HG03103 (cell line): ENCODE results near the gene RAPGEF4.
A peak's percentile ranks its signal among the peaks of the same experiment; 100 is the strongest.

Source experiments
- ATAC-seq: cut with Tn5 transposase; IDR thresholded peaks from one replicate; pipeline ENCODE4 v1.9.1; 2021; ENCODE audit warnings: low read depth; ENCODE audit not compliant: unreplicated experiment

The RAPGEF4 gene

DNA sequence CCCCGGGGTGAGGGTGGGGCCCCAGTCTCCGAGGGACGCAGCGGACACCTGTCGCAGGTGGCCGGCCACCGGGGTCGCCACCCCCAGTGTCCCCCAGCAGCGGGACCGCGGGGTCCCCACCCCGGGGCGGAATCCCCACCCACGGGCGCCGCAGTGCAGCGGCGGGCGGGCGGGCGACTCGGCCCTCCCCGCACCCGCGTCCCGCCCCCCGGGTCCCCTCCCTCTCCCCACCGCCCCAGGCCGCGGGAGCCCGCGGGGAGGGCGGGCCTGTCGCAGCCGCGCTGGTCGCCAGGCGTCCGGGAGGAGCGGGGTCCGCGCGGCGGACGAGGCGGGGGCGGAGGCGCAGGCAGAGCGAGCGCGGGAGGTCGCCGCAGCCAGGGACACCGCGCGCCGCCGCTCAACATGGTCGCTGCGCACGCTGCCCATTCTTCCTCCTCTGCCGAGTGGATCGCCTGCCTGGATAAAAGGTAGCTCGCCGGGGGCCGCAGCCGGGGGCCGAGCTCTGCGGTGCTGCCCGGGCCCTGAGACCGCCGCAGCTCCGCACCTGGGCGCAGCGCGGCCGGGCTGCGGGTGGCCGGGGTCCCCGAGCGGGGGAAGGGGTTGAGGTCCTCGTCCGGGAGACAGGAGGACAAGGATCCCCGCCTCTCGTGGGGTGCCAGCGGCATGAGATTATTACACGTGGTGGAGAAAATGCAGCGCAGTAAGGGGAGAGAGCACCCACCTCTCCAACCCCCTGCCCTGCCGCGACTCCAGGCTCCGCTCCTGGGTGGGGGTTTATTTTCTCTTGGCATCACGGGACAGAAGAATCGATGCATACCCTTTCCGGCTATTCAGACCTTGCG lies at the start of gene RAPGEF4:
Gene RAPGEF4 (plus strand): TSS at position 264 of the 842 bp plus-strand sequence. CDS start 139 bp downstream, at position 403.
- no peak for ATAC-seq

DNA sequence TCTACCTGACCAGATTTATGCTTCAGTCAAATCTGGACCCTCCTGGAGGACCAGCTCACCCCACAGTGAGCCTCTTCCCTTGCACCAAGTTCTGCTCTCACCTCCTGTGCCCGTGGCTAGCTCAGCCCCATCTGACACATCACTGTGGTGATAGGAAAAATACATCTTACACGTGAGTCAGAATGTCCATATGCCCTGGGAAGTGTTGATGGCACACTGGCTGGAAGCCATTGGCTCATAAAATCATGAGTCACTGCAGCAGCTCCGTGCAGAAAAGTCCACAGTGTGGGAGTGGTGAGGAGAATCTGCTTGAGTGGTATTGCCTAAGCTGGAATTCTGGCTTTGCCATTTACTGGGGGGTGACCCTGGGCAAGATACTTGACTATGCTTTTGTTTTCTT lies 42.6 kb upstream of the RAPGEF4 start:
- no peak for ATAC-seq

DNA sequence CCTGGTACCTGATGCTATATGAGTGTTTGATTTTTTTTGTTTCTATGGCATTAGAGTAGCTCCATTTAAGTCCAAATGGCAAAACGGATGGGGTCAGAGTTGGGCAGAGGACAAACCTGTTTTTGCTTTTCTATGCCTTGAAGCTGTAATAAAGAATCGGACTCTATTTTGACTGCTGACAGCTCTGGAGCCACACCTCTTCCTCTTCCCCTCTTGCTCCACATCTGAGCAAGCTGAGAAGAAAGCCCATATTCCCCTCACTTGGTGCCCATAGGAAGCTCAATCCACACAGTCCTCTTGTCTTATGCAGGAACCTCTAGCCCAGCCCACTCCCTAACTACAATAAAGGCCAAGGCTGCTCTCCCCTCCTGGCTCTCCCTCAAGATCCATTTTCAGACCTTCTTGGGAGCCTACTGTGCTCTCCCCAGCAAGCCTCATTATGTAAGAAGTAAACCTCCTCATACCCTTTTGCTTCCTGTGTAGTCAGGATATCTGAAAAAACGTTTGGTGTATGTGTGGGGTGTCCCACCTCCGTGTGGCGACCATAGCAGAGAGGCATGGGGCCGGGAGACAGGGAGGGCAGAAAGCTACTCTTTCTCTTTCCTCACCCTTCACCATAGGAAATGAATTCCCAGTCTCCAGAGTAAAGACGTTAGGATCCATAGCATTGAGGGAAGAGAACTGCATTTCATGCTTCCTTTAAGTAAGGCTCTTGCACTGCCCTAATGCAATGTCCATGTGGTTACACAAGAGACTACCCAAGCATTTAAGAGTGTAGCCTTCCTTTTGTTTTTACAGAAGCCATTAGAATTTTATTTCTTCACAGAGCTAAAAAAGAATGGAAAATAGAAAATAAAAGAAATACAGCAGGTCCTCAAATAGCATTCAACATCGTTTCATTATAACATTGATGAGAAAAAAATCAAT lies 41.9 kb upstream of the RAPGEF4 start:
- no peak for ATAC-seq

DNA sequence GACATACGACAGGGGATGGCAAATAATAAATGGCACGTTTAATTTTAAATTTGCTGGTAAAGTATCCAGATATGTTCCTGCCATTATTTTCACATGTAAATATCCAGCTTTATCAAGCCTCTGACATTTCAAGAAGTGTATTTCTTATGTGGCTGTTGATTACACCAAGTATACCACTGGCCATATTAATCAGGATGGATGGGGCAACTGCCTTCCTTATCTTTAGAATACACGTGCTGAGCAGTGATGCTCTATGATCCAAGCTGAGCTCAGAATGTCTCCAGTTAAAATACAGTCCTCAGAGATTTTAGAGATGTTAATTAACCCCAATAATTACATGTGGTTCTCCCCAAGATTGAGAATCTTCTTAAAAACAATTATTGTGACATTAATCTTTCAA lies 38.3 kb upstream of the RAPGEF4 start:
- no peak for ATAC-seq

DNA sequence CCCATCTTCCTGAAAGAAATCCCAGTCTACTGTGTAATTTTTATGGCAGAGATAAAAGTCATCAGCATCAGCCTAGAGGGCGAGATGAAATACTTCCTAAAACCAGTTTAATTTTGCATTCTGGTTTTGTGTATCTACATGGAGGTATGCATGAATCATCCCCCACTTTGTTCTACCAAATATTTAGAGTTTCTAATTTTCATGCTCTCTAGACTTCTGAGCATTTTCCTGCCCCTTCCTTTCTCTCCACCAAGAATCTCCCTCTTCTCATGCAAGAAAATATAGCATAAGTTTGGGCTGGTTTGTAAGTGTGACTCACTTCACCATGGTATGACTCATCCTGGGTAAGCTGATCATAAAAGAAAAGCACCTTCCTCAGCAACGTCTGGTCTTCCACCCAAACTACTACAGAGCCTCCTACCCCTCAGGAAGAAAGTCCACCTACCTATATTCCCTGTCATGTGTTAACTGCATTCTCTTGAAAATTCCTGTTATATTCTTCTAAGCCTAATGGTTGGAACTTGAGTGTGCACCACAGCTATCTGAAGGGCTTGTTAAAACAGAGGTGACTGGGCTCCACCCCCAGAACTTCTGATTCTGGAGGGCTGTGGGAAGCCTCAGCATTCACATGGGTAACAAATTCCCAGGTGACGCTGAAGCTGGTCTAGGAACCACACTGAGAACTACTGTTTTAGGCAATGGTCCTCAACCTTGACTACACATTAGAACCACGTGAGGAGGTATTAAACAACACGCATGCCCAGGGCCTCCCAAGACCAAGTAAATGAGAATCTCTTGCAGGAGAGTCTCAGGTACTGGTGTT lies 37.4 kb upstream of the RAPGEF4 start:
- peak; percentile 67 for ATAC-seq

DNA sequence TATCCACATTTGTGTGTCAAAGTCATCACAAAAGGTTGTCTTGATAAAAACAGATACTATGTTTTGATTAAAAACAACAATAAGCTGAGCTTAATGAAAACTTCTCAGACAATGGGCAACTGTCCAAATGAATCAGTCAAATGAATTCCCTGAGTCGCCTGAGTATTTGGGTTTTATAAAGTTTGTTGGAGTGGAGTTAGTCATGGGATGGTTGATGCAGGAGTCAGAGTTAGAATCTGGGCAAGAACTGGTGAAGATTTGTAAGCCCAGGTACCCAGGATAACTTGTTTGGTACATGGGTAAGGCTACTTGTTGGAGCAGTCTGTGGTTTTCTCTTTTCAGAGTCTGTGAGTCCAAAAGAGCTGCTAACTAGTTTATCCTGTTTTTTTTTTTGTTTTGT lies 34.4 kb upstream of the RAPGEF4 start:
- ATAC-seq, result no peak

DNA sequence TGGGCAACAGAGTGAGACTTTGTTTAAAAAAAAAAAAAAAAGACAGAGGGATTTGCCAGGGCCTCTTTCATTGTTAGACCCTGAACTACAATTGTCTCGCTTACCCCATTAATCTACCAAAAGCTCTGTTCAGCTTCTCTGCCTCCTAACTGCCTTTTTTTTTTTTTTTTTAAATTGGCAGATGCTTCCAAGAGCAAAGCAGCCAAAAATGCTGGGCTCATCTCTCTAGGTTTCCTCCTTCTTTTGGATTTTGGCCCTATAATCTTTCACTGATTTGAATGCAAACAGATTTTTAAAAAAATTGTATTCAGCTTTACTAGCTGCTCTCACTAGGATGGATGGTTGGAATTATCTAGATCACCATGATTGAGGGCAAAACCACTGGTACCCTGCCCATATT lies 33.2 kb upstream of the RAPGEF4 start:
- ATAC-seq, result no peak

DNA sequence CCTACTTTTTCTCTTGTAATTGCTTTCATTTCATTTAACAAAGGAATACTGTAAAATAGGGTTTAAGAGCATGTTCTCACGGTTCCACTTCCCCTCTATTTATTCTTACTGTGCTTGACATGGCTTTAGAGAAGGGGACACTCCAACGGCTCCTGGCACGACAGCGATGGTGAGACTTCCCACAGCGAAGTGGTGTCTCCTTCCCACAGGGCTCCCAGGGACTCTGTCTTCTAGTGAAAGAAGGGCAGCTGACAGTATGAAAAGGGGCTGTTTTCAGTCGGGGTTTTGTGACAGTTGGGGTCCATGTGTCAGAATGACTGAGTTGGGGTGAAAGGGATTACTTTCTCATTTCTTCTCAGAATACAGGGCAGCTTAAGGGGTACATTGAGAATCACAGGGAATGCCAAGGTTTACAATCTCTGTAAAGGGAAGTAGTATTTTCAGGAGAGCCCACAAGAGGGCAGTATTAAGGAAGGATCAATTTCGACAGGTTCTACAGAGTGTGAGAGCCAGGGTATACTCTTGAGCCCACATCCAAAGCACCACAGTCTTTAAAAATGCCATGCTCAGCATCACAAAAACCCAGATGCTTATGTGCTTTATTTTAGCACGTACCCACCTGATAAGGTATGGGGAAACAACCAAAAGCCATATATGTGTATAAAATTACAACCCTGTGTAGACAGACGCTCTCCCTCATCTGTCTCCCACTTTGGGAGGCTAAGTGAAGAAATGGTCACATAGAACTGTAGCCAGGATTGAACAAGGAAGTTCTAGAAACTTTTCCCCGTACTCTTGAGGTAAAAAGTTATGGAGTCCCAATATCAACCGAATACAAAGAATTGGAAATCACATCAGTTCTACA lies 31.3 kb upstream of the RAPGEF4 start:
- ATAC-seq, result no peak

DNA sequence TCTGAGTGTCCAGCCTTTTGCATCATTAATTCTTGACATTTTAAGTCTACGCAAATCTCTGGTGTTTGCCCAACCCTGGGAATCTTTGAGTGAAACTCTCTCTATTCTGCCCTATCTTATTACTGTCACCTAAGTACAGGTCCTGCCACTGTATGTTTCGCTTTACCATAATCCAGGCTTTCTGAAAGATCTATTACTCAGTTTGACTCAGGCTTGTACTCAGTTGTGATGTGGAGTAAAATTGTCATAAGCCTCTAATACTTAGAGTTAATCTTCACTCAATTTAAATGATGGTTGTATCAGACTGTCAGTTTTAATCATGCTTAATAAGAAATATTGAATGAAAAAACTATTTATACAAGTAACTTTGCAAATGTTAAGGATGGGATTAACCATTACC lies 30.3 kb upstream of the RAPGEF4 start:
- ATAC-seq, result no peak

DNA sequence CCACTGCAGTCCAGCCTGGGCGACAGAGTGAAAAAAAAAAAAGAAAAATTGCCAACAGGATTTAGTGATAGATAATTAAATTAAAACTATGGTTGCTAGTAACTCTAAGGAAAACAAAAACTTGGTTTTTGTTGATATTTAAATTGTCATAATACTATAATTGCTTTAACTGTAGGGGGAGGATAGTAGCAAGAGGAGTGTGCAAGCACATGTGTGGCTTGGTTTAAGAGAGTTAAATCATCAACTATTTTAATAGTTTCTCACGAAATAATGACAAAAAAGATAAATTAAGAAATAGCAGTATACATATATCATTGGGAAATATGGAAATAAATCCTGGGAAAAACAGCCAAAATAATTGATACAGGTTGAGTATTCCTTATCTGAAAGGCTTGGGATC lies 27.4 kb upstream of the RAPGEF4 start:
- no peak for ATAC-seq

DNA sequence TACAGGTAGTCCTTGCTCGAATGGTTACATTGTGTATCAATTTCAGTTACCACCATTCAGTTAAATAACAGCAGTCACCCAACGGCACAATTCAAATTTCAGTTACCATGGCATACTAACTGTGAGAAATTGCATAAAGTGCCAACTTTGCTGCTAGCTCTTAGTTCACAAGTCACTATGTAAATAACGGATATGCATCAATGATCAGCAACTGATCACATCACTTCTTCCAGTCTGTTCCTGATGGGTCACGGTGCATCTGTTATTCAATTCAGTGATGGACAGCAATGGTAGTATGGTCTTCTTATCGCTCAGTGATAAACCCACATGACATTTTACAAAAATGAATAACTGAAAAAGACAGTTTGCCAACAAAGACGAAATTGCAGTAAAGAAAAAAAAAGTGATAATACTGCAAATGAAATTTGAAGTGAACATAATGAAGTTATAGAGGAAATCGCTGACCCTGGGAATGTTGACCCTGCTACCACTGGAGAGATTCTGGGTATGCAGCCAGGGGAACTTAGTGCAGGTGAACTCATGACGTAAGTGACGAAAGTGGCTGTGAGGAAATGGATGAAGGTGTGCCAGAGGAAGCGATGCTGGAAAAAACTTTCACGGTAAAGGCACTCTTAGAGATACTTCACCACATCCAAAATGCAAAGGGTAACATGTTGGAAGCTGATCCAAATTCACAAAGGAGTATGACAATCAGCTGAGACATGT lies 25.9 kb upstream of the RAPGEF4 start:
- no peak for ATAC-seq

DNA sequence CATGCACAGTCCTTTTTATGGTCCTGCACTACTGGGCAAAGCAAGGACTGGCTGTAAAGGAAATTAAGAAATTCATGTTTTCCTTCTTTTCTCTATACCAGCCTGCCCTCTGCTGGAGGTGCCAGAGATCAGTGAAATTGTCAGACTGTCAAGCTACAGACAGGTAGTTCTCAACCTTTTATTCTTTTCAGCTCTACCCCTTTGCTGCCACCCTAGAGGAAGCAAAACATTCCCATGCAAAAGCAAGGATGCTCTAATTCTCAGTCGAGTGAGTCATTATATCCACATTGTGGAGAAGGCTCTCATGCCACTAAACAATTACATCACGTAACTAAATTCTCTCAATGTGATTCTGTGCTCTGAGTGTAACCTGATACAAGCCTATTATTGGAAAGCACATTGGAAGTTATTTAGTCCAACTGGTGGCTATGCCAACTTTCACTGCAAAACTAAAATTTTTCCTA lies 25.0 kb upstream of the RAPGEF4 start:
- ATAC-seq, result no peak

DNA sequence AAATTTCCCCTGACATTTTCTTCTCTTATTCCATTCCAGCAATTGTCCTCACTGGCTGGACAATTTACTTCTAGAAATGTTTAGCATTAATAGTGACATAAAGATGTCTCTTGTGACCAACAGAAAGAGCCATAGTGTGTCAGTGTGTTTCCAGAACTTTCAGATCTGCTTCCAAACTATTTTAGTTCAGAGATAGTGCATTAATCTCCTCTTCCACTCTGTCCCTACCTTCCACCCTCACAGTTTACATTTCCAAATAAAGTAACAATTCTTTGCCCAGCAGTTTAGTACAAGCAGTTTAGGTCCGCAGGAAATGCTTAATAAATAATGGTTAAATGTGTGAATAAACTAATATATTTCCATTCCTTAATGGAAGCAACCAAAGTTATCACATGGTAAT lies 24.5 kb upstream of the RAPGEF4 start:
- no peak for ATAC-seq

DNA sequence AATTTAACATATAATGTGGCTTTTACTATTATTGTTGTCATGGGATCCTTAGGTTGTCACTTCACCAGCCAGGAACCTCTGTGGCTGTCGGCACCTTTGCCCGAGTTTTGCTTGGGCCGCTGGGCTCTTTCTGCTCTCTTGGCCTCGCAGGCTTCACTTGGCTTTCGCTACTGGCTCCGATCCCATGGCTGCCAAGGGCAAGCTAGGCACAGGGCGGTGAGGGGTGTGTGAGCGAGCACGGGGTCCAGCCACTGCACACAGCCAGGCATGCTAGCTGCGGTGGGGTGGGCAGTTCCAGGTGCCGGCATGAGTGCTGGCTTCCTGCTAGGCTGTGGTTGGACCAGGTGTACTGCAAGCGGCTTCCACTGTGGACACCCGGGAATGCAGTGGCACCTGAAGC lies 23.4 kb upstream of the RAPGEF4 start:
- ATAC-seq, result no peak

DNA sequence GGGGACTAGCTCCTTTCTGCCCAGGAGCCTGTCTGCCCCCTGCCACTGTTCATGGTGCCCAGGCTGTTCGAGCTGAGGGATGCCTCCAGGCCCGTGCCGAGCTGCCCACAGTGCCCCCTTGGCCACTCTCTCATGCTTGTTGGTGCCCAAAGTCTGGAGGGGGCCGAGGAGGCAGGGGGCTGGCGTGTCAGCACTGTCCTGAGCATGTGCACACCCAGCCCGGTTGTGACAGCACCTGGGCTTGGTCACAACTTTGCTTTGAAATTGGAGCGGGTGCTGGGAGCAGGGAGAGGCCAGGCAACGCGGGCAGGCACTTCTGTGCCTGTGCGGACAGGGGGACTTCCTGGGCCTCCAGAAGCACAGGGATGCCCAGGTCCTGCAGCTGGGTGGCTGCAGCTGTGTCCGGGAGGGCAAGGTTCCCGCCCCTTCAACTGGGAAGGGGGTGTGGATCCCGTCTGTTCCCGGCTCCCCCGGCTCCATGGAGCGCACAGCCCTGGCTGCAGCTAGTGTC lies 22.2 kb upstream of the RAPGEF4 start:
- ATAC-seq, result no peak

DNA sequence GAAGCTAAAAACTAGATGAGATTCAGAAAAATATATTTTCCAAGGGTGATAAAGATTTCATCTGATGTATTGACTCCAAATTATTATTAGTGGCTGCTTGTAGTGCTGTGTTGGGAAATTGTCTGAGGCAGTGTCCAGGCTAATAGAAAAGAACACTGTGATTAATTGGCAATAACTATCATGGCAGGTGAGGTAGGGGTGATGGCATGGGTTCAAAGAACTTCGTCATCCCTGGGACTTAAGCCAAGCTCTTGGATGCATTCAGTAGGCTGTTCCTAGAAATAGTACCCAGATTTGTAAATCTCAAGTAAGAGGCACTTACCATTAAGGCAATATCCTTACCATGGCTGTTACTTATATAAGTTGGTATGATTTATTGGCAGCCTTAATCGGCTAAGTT lies 13.2 kb upstream of the RAPGEF4 start:
- no peak for ATAC-seq

DNA sequence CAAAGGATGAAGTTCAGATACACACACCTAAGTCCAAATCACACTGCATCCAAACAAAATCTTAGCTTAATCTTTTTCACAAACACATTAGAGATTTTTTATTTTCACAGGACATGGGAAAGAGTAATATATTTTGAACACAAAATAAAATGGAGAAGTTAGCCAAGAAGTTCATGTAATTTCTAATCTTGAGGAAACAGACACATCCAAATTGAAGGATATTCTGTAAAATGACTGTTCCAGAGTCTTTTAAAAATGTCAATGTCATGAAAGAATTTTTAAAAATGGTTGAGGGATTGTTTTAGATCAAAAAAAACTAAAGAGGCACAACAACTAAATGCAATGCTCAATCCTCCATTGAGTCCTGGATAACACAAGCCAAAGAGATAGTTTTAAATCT lies 12.4 kb upstream of the RAPGEF4 start:
- ATAC-seq, result no peak

DNA sequence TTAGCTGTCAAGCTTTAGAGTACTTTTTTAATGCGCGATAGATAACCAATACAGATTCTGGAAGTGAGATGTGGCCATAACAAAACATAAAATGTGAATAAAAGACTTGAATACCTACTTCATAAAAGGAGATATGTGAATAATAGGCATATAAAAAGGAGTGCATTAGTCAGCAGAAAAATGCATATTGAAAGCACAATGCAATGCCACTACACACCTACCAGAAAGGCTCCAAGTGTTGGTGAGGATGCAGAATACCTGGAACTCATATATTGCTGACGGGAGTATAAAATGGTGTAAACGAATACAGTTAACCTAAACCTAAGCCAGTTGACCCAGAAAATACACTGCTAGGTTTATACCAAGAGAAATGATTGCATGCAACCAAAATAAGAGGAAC lies 10.9 kb upstream of the RAPGEF4 start:
- ATAC-seq, result no peak

DNA sequence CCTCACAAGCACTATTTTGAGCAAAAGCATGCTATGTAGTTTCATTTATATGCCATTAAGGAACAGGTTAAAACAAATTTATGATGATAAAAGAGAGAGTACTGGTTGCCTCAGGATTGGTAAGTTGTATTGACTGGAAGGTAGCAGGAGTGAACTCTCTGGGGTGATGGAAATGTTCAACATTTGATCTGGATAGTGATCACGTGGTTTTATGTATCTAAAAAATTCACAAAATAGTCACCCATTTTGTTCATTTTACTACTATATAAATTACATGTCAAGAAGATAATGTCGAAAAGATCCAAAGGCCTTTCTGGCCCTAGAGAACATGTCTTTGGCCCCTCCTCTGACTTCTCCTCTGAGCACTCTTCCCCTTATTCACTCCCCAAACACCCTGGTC lies 10.4 kb upstream of the RAPGEF4 start:
- ATAC-seq, result no peak
